ENCODE results near the gene DOCK6. TPM values are rescaled to one million over a fixed set of nuclear protein-coding genes. Genes with fewer than 3 reads are reported as not detected.

Gene DOCK6
- total and polyA plus RNA-seq, 2 donors (not counting 1 experiment from before 2014, with no cell fraction given): 6.9 to 17.7 TPM

DNA sequence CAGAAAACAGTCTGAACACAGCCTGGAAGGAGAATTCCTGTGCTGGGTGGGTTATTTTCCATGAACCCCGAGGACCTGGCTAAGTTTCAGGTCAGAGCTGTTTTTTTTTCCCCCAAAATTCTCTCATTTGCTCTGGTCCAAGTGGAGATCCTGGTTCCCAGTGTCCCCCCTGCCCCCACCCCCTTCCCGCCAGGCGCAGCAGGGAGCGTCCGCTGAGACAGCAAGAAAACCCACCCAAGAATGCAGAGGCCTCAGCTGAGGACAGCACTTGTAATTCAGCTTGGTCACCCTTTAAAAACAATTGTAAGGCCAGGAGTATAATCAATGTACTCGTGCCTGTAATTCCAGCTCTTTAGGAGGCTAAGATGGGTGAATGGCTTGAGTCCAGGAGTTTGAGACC is 22.2 kb upstream of the DOCK6 start:
- Histone ChIP-seq H2AFZ (ENCODE audit: low read length) (no peak overlapping the region), H3K9ac (ENCODE audit: insufficient read depth, low read length) (no peak overlapping the region), H3K4me1 (ENCODE audit: control insufficient read depth, extremely low read depth, insufficient read depth, low read length) (peaks cover 2% of the 10 kb centered on the region), H3K4me3 (replicated peaks in 1 of 4; ENCODE audit: control extremely low read depth in 1 of 4, insufficient read depth in 1 of 4, low read depth in 3 of 4, low read length in 4 of 4) (no peak overlapping the region), H3K9me3 (ENCODE audit: control insufficient read depth, insufficient read depth, low read depth, low read length) (no peaks in the 10 kb centered on the region), H3K79me2 (ENCODE audit: control insufficient read depth, insufficient read depth, low read length) (no peaks in the 10 kb centered on the region), H3K4me2 (ENCODE audit: extremely low read depth, insufficient read depth, low read length) (no peak overlapping the region), H4K20me1 (ENCODE audit: control insufficient read depth, extremely low read depth, insufficient read depth, low read length) (no peaks in the 10 kb centered on the region), H3K27me3 (ENCODE audit: control insufficient read depth, insufficient read depth, low read length) (no peaks in the 10 kb centered on the region), H3K36me3 (ENCODE audit: control insufficient read depth, insufficient read depth, low read length) (no peaks in the 10 kb centered on the region), H3K27ac (ENCODE audit: insufficient read depth, low read length) (no peak overlapping the region)
- TF ChIP-seq, protein P1, sequence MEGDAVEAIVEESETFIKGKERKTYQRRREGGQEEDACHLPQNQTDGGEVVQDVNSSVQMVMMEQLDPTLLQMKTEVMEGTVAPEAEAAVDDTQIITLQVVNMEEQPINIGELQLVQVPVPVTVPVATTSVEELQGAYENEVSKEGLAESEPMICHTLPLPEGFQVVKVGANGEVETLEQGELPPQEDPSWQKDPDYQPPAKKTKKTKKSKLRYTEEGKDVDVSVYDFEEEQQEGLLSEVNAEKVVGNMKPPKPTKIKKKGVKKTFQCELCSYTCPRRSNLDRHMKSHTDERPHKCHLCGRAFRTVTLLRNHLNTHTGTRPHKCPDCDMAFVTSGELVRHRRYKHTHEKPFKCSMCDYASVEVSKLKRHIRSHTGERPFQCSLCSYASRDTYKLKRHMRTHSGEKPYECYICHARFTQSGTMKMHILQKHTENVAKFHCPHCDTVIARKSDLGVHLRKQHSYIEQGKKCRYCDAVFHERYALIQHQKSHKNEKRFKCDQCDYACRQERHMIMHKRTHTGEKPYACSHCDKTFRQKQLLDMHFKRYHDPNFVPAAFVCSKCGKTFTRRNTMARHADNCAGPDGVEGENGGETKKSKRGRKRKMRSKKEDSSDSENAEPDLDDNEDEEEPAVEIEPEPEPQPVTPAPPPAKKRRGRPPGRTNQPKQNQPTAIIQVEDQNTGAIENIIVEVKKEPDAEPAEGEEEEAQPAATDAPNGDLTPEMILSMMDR (conservative IDR thresholded peaks at IDR 0.05 in 1 of 2, IDR thresholded peaks at IDR 0.05 in 1 of 2; ENCODE audit: low read depth in 1 of 2, low read length in 2 of 2): no peak
- no peak for TF ChIP-seq EZH2 (IDR thresholded peaks at IDR 0.05; ENCODE audit: low read length, missing control alignments)
- no peak for DNase-seq (ENCODE audit: low read depth in 2 of 2)

DNA sequence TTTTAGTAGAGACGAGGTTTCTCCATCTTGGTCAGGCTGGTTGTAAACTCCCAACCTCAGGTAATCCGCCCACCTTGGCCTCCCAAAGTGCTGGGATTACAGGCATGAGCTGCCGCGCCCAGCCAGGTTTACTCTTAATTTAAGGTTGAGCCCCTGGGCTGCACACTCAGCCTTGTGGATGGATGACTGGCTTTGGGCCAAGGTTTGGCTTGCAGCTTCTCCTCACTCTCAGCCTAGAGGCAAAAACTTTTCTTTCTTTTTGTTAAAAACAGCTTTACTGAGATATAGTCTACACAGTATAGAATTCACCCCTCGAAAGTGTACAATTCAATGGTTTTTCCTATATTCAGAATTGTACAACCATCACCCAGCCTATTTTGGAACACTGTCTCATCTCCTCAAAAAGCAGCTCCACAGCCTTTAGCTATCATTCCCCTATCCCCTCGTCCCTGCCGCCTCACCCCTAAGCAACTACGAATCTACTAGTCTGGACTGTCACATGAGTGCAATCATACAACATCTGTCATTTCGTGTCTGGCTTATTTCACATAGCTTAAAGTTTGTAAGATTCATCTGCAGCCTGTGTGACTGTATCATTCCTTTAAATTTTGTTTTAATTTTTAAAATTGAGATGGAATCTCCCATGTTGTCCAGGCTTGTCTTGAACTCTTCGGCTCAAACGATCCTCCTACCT is 19.2 kb upstream of the DOCK6 start:
- no peak overlapping the region for H3K4me3 ChIP-seq (replicated peaks in 1 of 4; ENCODE audit: control extremely low read depth in 1 of 4, insufficient read depth in 1 of 4, low read depth in 3 of 4, low read length in 4 of 4)
- H2AFZ ChIP-seq (ENCODE audit: low read length): no peak overlapping the region
- H3K36me3 ChIP-seq (ENCODE audit: control insufficient read depth, insufficient read depth, low read length): no peaks in the 10 kb centered on the region
- H3K4me1 ChIP-seq (ENCODE audit: control insufficient read depth, extremely low read depth, insufficient read depth, low read length): peaks cover 2% of the 10 kb centered on the region
- no peak for DNase-seq (ENCODE audit: low read depth in 2 of 2)
- H3K9ac ChIP-seq (ENCODE audit: insufficient read depth, low read length): no peak overlapping the region
- H4K20me1 ChIP-seq (ENCODE audit: control insufficient read depth, extremely low read depth, insufficient read depth, low read length): no peaks in the 10 kb centered on the region
- no peaks in the 10 kb centered on the region for H3K79me2 ChIP-seq (ENCODE audit: control insufficient read depth, insufficient read depth, low read length)
- no peaks in the 10 kb centered on the region for H3K27me3 ChIP-seq (ENCODE audit: control insufficient read depth, insufficient read depth, low read length)
- no peak overlapping the region for H3K4me2 ChIP-seq (ENCODE audit: extremely low read depth, insufficient read depth, low read length)
- H3K27ac ChIP-seq (ENCODE audit: insufficient read depth, low read length): no peak overlapping the region
- TF ChIP-seq EZH2 (IDR thresholded peaks at IDR 0.05; ENCODE audit: low read length, missing control alignments): no peak
- no peaks in the 10 kb centered on the region for H3K9me3 ChIP-seq (ENCODE audit: control insufficient read depth, insufficient read depth, low read depth, low read length)

DNA sequence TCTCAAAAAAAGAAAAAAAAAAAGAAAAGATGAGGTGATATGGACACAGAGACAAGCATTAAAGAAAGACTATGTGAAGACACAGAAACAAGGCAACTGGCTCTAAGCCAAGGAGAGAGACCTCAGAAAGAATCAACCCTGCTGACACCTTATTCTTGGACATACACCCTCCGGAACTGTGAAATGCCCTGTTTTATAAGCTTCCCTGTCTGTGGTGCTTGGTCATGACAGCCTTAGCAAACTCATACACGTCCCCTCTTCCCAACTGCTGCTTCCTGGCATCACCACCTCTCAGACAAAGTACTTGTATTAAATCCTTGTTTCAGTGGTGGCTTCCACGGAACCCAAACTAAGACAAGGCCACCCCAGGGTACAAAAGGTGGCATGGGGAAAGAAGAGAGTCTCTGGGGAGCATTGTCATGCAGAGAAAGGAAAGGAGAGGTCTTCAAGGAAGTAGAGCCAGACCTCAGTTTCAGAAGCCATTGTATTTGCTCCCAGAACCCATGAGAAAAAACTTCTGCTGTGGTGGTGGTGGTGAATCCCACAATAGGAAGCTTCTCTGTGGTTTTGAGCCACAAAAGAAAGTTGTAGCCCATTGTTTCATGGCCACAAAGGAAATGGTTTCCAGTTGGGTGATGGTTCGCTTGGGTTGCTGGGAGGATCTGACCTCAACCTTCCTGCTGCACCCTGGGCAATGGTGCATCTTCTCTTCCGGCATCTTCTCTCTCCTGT is 17.3 kb upstream of the DOCK6 start:
- Histone ChIP-seq H2AFZ (ENCODE audit: low read length) (no peak overlapping the region), H3K4me2 (ENCODE audit: extremely low read depth, insufficient read depth, low read length) (no peak overlapping the region)

More for the DNA sequence above, 17.3 kb upstream of the DOCK6 start:
- Histone ChIP-seq H3K4me1 (ENCODE audit: control insufficient read depth, extremely low read depth, insufficient read depth, low read length) (peaks cover 2% of the 10 kb centered on the region), H3K9me3 (ENCODE audit: control insufficient read depth, insufficient read depth, low read depth, low read length) (no peaks in the 10 kb centered on the region), H3K79me2 (ENCODE audit: control insufficient read depth, insufficient read depth, low read length) (no peaks in the 10 kb centered on the region), H4K20me1 (ENCODE audit: control insufficient read depth, extremely low read depth, insufficient read depth, low read length) (no peaks in the 10 kb centered on the region), H3K36me3 (ENCODE audit: control insufficient read depth, insufficient read depth, low read length) (no peaks in the 10 kb centered on the region), H3K27me3 (ENCODE audit: control insufficient read depth, insufficient read depth, low read length) (no peaks in the 10 kb centered on the region), H3K27ac (ENCODE audit: insufficient read depth, low read length) (no peak overlapping the region), H3K9ac (ENCODE audit: insufficient read depth, low read length) (no peak overlapping the region), H3K4me3 (replicated peaks in 1 of 4; ENCODE audit: control extremely low read depth in 1 of 4, insufficient read depth in 1 of 4, low read depth in 3 of 4, low read length in 4 of 4) (no peak overlapping the region)
- peak in 1 of 2 donors; percentile 36 for DNase-seq (ENCODE audit: low read depth in 2 of 2)
- TF ChIP-seq, protein P1 (conservative IDR thresholded peaks at IDR 0.05 in 1 of 2, IDR thresholded peaks at IDR 0.05 in 1 of 2; ENCODE audit: low read depth in 1 of 2, low read length in 2 of 2): no peak
- no peak for TF ChIP-seq EZH2 (IDR thresholded peaks at IDR 0.05; ENCODE audit: low read length, missing control alignments)
